Colon (tissue), 2 donors: Measurements from ENCODE around the gene SMIM24.
"Not testable (repeated sequence)": the region's sequence is repeated elsewhere in the genome, so short reads cannot be mapped to it uniquely, and the experiment has no call there.

Experiments
- FAIRE-seq: peaks from 2 replicates; lab custom pipeline; 2012; peaks lifted over from hg19 to GRCh38; lab: Jason Lieb, UNC
- donor health status: control.
- donor health status: control.

Gene SMIM24

DNA sequence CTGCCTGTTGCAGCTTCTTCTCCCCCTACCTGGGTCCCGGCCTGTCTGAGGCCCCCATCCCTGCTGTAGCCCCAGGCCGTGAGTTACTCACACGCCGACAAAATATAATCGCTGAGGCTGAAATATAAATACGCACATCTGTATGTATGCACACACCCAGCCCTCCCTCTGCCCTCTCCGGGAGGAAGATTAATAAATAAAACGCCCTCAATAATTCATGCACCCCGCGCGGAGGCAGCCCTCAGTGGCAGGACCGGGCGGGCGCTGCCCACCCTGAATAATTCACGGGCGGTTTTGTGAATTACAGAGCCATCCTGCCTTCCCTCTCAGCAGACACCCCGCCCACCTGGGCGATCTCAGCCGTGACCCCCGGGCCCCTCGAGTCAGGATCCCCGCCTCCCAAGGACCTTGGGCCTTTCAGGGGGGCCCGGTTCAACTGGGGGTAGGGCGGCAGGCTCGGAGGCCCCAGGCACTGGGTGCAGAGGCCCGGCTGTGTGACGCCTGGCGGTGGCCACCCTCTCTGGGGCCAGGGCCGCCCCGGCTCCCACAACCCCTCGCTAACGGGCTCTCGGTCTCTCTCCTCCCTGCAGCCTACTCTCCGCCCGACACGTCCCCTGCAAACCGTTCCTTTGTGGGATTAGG is 24.2 kb downstream of the SMIM24 start:
- FAIRE-seq: no peak

DNA sequence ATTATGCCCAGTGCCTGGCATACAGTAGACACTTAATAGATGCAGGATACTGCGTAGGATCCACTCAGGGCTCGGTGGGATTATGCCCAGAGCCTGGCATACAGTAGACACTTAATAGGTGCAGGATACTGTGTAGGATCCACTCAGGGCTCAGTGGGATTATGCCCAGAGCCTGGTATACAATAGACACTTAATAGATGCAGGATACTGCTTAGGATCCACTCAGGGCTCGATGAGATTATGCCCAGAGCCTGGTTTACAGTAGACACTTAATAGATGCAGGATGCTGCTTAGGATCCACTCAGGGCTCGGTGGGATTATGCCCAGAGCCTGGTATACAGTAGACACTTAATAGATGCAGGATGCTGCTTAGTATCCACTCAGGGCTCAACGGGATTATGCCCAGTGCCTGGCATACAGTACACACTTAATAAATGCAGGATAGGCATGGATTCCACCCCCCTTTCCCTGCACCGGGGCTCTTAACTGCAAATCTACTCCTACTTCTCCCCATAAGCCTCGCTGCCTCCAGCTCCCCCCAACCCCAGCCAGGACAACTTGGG is 24.9 kb downstream of the SMIM24 start:
- FAIRE-seq: no peak

DNA sequence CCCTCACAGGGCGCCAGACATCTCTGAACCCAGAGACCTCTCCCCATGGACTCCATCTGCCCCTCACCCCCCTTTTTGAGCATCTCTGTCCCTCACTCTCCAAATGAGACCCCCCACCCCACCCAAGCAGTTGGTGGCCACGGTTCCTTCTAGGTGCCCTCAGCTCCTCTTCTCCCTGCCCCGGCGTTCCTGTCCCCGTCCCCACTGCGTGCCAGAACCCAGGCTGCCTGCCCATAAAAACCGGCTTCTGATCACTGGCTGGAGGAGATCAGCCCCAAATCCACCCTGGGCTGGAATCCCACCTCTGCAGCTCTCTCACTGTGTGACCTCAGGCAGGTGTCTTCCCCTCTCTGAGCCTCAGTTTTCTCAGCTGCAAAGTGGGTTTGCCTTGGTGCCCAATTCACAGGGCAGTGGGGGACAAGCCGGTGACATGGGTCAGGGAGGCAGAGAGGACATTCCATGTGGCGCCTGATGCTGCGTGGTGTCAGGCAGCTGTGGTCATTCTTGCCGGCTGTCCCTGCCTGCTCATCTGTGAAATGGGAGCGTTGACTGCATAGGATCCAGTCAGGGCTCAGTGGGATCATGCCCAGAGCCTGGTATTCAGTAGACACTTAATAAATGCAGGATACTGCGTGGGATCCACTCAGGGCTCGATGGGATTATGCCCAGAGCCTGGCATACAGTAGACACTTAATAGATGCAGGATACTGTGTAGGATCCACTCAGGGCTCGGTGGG is 25.5 kb downstream of the SMIM24 start:
- no peak for FAIRE-seq

DNA sequence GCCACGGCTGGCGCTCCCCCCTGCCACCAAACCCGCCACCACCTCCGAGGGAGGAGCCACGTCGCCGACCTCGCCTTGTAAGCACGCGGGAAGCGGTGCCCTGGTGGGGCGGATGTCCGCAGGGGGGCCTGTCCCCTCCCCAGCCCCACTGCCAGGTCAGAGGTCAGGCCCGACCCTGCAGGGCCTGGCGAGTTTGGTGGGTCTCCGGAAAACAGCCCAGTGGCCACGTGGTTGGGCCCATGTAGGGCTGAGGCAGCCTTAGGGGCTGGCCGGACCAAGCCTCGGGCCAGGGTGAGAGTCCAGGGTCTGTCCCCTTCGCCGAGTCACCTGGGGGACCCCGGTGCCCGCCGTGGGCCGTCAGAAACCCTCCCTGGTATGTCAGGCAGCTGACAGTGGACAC is 26.5 kb downstream of the SMIM24 start:
- FAIRE-seq: no peak

DNA sequence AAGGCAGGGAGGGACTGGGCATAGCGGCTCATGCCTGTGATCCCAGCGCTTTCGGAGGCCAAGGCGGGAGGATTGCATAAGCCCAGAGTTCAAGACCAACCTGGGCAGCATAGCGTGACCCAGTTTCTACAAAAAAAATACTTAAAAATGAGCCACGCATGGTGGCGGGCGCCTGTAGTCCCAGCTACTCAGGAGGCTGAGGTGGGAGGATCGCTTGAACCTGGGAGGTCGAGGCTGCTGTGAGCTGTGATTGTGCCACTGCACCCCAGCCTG is 27.4 kb downstream of the SMIM24 start:
- not testable (repeated sequence) for FAIRE-seq

DNA sequence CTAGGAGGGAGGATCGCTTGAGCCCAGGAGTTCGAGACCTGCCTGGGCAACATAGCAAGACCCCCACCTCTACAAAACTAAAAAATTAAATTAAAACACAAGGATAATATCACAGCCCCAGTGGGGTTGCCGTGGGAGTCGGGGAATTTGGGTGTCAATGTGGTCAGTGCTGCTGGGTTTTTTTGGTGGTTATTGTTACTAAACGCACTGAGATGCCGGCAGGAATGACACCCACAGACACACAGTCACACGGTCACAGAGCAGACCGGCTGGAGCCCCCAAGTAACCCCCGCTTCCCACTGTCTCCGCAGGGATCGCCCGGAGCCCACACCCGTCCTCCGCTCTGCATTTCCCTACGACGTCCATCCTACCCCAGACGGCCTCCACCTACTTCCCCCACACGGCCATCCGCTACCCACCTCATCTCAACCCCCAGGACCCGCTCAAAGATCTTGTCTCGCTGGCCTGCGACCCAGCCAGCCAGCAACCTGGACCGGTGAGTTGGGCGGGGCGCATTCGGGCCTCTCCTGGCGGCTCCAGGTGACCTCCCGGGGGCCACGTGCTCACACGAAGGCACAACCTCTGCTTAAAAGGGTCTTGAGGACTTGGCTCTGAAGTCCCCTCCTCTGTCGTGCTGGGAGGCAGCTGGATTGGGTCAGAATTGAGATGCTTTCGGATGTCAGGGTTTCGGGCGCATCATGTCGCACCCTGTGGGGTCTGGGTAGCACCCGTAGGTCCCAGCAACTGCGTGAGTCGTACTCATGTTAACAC is 28.0 kb downstream of the SMIM24 start:
- FAIRE-seq: no peak

DNA sequence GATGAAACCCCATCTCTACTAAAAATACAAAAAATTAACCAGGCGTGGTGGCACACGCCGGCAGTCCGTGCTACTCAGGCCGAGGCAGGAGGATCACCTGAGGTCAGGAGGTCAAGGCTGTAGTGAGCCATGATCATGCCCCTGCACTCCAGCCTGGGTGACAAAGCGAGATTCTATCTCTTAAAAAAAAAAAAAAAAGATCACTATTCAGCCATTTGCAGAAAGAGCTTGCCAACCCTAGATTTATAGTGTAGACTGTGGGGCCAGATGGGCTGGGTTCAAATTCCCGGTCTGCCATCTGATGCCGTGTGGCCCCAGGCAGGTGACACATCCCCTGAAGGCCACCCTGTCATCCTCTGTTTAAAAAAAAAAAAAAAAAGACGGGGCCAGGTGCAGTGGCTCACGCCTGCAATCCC is 28.9 kb downstream of the SMIM24 start:
- no peak for FAIRE-seq

DNA sequence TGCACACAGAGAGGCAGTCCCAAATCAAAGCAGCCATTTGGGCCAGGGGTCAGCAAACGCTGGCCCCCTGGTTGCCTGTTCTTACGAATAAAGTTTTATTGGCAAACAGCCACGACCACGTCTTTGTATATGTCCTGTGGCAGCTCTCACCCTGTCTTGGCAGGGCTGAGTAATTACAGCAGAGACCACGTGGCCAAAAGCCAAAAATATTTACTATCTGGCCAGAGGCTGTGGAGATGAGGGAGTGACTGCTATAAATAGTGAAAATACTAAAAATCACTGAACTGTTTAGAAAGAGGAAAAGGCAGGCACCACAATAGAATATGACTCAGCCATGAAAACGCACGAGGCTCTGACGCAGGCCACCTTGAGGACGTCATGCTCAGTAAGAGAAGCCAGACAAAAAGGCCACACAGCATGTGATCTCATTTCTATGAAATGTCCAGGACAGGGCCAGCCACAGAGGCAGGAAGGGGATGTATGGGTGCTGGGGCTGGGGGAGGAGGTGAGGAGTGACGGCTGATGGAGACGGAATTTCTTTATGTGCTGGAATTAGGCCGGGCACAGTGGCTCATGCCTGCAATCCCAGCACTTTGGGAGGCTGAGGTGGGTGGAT is 29.4 kb downstream of the SMIM24 start:
- FAIRE-seq: no peak

DNA sequence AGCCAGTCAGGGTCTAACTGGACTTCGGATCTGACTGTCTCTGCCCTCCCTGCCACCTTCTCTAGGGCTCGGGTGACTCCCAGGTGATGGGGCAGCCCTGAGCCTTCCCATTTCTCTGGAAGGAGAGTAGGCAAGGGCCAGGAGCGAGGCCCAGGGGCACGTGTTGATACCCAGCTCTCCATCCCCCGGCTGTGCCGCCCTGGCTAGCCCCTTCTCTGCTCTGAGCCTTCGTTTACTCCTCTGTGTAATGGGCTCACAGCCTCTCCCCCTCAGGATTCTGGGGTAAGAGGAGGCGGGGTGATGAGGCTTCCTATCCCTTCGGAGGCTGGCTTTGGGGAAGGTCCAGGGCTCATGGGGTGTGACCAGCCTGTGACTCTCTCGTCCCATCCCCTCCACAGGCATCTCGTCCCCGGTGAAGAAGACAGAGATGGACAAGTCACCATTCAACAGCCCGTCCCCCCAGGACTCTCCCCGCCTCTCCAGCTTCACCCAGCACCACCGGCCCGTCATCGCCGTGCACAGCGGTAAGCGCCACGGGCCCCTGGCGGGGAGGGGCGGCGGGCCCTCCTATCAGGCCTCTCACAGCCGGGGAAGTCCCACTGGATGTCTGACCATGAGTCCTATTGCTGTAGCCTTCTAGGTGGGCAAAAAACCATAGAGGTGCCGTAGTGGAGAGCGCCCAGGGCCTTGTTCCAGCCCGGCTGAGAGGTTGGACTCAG is 31.6 kb downstream of the SMIM24 start:
- no peak for FAIRE-seq

DNA sequence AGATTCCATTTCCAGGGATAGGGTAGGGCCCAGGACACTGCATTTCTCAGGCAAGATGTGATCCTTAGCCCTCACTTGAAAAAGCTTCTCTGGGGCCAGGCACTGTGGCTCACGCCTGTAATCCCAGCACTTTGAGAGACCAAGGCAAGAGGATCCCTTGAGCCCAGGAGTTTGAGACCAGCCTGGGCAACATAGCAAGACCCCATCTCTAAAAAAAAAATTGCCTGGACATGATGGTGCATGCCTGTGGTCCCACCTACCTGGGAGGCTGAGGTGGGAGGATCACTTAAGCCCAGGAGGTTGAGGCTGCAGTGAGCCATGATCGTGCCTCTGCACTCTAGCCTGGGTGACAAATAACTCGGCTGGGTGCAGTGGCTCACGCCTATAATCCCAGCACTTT is 33.7 kb downstream of the SMIM24 start:
- FAIRE-seq: not testable (repeated sequence)

DNA sequence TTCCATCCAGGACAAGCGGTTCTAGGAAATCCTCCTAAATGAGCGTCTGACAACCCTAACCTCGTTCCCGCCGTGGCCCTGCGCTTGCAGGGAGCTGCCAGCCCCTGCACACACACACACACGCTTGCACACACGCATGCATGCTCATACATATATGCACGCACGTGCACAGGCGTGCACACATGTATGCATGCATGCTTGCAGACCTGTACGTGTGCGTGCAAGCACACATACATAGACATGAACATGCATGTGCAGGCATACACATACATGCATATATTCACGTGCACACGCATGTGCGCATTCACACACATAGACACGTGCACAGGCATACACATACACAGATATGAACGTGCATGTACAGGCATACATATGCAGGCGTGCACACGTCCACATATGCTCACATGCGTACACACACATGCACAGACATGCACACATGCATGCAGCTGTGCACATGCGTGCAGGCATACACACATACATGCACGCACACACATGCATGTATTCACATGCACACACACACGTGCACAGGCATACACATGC is 35.6 kb downstream of the SMIM24 start:
- no peak for FAIRE-seq

DNA sequence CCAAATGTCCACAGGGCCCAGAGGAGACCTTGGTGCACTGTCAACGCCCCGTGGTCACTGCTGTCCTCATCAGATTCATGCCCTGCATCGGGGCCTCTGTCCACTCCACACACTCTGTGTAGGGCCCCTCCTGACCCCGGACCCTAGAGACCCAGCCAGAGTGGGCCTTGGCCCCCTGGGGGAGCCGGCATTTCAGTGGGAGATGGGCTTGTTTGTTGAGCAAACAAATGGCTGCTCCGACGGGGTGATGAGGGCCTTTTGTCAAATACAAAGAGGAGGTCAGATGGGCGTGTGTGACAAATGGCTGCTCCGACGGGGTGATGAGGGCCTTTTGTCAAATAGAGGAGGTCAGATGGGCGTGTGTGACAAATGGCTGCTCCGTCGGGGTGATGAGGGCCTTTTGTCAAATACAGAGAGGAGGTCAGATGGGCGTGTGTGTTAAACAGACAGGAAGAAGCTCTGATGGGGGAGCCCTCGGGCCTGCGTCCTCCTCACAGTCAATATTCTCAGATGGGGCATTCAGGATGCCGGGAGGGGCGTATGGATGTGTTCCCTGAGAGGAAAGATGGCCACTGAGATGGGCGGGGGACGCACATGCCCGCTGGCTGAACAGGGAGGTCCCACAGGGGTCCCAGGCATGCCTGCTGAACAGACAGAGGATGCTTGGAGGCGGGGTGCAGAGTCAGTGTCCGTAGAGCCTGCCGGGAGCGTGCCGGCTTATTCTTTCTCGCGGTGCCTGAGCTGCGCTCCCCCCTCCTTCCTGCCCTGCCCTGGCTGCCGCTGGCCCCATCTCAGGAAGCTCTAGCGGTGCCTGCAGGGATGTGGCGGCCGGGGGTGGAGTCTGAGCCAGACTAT is 36.3 kb downstream of the SMIM24 start:
- no peak for FAIRE-seq

DNA sequence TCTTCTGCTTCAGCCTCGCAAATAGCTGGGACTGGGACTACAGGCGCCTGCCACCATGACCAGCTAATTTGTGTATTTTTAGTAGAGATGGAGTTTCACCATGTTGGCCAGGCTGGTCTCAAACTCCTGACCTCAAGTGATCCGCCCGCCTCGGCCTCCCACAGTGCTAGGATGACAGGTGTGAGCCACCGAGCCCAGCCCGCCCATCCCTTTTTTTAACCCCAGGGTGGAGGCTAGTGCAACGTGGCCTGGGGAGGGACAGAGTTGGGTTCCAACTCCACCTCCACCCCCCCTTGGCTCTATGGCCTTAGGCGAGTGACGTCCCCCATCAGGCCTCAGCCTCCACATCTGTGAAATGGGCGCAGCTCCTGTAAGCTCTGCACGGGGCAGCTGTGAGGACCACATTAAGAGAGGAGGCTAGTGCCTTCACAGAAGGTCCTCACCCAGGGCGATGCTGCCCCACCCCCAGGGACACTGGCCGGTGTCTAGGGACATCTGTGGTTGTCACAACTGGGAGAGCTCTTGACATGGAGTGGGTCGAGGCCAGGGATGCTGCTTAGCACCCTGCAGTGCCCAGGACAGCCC is 37.7 kb downstream of the SMIM24 start:
- FAIRE-seq: no peak

DNA sequence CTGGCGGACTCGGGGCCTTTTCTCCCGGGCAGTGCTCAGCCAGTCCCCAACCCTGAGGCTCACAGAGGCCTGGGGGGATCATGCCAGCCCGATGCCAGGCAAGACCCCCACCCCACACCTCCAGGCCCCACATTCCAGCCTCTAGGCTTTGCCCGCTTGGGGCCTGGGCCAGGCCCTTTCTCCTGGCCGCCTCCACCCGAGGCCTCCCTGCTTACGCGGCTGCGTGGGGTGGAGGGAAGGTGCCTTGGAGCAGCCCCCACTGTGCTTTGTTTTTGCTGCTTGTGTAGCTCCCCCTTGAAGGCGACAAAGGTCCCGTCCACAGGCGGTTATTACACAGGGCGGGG is 38.4 kb downstream of the SMIM24 start:
- FAIRE-seq: no peak

DNA sequence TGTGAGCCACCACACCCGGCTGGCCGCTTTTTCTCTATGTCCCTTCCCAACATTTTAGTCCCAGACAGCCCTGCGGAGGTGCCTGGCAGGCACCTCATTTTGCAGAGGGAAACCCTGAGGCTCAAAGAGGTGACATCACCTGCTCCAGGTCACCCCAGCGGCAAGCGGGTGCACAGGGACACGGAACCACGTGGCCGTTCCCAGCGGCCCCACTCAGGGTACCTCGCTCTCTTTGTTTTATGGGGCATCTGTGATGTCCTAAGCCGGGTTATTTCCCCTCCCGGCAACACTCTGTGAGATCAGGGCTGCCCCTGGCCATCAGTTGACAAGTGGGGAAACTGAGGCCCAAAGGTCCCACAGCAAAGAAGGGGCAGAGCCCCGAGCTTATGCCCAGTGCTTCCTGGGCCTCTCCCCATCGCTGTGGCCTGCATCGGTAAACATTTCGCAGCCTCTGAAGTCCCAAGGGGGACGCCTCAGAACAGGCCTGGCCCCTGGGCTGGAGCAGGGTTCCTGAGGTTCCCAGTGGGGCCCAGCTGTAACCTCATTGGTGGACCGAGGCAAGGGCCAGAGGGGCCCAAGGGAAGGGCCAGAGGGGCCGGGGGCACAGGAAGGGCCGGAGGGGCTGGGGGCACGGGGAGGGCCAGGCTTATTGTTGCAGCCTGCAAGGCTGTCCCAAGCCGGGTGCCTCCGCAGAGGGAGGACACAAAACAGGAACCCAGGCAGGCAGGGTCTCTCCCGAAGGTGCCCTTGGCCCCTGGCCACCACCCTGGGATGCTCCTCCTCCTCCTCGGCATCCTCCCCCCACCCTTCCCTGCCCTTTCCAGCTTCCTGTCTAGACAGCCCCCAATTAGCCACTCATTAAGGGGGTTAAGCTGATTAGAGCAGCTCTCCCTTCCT is 39.0 kb downstream of the SMIM24 start:
- FAIRE-seq: no peak

DNA sequence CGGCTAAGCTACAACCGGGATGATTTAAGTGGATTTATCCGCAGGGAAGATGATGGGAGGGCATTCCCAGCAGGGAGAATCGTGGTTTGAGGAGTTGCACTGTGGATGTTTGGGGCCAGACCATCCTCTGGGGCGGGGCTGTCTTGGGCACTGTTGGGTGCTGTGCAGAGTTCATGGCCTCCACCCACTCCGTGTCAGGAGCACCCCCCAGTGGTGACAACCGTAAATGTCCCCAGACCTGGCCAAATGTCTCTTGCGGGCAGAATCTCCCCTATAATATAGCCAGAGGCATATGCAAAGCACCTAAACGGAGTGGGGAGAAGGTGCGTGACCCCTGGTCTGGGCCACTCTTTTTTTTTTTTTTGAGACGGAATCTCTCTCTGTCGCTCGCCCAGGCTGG is 40.2 kb downstream of the SMIM24 start:
- FAIRE-seq: no peak

DNA sequence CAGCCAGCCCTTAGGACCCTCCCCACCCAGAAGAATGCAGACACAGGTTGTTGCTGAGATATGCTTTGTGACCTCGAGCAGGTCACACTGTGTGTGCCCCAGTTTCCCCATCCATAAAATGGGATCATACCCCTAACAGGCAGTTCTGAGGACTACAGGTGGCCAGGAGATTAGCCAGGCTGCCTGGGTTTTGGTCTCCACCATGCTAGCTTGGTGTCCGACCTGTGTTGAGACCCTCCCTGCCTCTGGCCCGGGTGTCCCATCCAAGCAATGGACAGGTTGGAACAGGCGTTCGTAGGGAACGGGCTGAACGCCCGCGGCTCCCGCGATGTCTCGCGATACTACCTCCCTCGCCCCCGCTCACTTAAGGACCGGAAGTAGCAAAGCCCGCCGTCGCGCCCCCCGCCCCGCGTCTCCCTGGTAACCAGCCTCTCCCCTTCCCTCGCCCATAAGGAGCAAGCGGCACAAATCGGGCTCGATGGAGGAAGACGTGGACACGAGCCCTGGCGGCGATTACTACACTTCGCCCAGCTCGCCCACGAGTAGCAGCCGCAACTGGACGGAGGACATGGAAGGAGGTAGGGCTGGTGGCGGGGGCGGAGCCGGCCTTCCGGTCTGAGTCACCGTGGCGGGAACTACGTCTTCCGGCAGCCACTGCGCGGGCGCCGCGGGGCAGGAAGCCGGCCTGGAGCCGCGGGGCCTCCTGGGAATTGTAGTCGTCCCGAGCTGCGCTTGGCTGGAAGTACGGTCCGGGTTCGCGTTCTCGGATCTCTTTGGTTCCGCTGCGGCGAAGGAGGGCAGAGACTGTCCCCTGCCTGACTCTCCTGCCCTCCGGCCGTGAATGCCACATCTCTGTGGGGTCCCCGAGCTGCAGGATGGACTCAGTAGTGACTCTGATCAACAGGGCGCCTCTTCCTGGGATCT is 45.4 kb downstream of the SMIM24 start:
- no peak for FAIRE-seq

DNA sequence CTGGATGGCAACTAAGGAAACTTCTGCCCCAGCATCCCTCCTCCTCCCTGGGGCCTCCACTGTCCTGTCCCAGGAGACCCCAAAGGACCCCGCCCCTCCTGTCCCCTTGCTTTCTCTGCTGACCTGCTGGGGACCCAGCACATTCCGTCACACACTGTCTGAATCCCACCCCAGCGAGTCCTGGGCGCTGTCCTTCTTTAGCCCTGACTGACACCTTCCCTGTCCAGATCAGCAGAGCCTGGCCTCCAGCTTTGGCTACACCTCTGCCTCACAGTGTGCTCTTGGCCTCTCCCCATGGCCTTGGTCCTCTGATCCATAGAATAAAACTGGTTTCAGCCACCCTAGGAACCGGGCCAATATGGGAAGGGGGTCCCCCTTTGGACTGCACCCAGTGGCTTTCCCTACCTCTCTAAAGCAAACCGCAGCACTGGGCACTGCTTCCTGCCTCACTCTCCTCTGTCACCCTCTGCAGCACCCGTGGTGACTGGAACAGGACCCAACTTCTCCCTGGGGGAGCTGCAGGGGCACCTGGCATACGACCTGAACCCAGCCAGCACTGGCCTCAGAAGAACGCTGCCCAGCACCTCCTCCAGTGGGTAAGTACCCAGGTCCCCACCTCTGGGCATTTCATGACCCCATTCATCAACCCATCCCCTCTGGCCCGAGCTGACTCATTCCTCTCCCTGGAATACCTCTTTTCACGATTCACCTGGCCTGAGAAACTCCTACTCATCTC is 46.4 kb downstream of the SMIM24 start:
- FAIRE-seq: no peak
